GM18511 (cell line): ENCODE measurements around the gene CILP2.

ENCODE experiments used
- ATAC-seq: cut with Tn5 transposase; IDR thresholded peaks from one replicate; pipeline ENCODE4 v1.9.1; 2021; ENCODE audit warnings: mild to moderate bottlenecking, moderate library complexity; ENCODE audit not compliant: unreplicated experiment

CILP2 gene

GRCh38 chr19:19544257-19544953 is 6.3 kb downstream of the CILP2 start:
- no peak for ATAC-seq

GRCh38 chr19:19544954-19545591 is 7.0 kb downstream of the CILP2 start:
- ATAC-seq, result no peak

GRCh38 chr19:19545707-19546106 is 7.6 kb downstream of the CILP2 start:
- no peak for ATAC-seq

- no peak for ATAC-seq
Measured at GRCh38 chr19:19546751-19547162, 8.7 kb downstream of the CILP2 start.

GRCh38 chr19:19547674-19548336 is 9.7 kb downstream of the CILP2 start:
- no peak for ATAC-seq

GRCh38 chr19:19548915-19549759 is 11.1 kb downstream of the CILP2 start:
- no peak for ATAC-seq

- no peak for ATAC-seq
Measured at GRCh38 chr19:19549804-19550464, 11.9 kb downstream of the CILP2 start.

GRCh38 chr19:19550485-19550929 is 12.4 kb downstream of the CILP2 start:
- ATAC-seq, result no peak

GRCh38 chr19:19550972-19551852 is 13.1 kb downstream of the CILP2 start:
- no peak for ATAC-seq

- ATAC-seq, result no peak
Measured at GRCh38 chr19:19551853-19552192, 13.8 kb downstream of the CILP2 start.

- ATAC-seq, result no peak
Measured at GRCh38 chr19:19552798-19553197, 14.7 kb downstream of the CILP2 start.

GRCh38 chr19:19553670-19554069 is 15.6 kb downstream of the CILP2 start:
- no peak for ATAC-seq

- ATAC-seq, result no peak
Measured at GRCh38 chr19:19554074-19555023, 16.3 kb downstream of the CILP2 start.

- no peak for ATAC-seq
Measured at GRCh38 chr19:19558055-19558454, 20.0 kb downstream of the CILP2 start.

- no peak for ATAC-seq
Measured at GRCh38 chr19:19558636-19559035, 20.6 kb downstream of the CILP2 start.

- ATAC-seq, result no peak
Measured at GRCh38 chr19:19559931-19560330, 21.9 kb downstream of the CILP2 start.

GRCh38 chr19:19561946-19562664 is 24.0 kb downstream of the CILP2 start:
- no peak for ATAC-seq
